K562 (cell line): ENCODE results near the gene MSH3. TPM values are rescaled to one million over a fixed set of nuclear protein-coding genes. Genes with fewer than 3 reads are reported as not detected.

Experiments
- ATAC-seq: fragments of 200-7000 bp; cut with Tn5 transposase; 3 replicates; pipeline ENCODE4 v1.9.1; 2020; ENCODE audit warnings: moderate library complexity
- BruUV-seq: library from RNA; stranded (reverse); fragments of 400-500 nt; replicated peaks from 2 replicates; lab custom pipeline; 2021; lab: Mats Ljungman, UMichigan
- CTCF ChIA-PET: fragments of 300-600 bp; formaldehyde crosslinking; extraction: SDS; loops from one replicate; lab custom pipeline; 2021; ENCODE audit warnings: low intra/inter-chr PET ratio; lab: Yijun Ruan, JAX
- POLR2A ChIA-PET: fragments of 300-600, 350-650 bp; sonication (Branson Sonifier 250); formaldehyde crosslinking; extraction: SDS; loops from one replicate; lab custom pipeline; 2021; ENCODE audit warnings: antibody characterized with exemption, inconsistent platforms; lab: Yijun Ruan, JAX
- DNase-seq, 4 experiments: peaks; one replicate each; pipeline versions ENCODE4 v3.0.0 to v3.0.0-alpha.2; 2011 to 2018; ENCODE audit warnings: low spot score in 3 of 4, mixed read lengths in 3 of 4; ENCODE audit errors: extremely low read depth in 1 of 4
- FAIRE-seq: peaks from 2 replicates; lab custom pipeline; 2011; peaks lifted over from hg19 to GRCh38; lab: Jason Lieb, UNC
- H2AFZ ChIP-seq: 2 replicates; pipeline ENCODE4 v1.6.0; 2011; ENCODE audit warnings: low read depth, low read length, control low read depth, inconsistent platforms
- H3K27ac ChIP-seq: fragments of 200-600 bp; 3 replicates; pipeline ENCODE4 v1.8.0; 2011; ENCODE audit warnings: low read depth, mild to moderate bottlenecking, control low read depth, inconsistent platforms, low read length, moderate library complexity, mixed read lengths; ENCODE audit errors: extremely low read depth
- H3K27me3 ChIP-seq, 2 experiments: fragments of 300-600 bp in 1 of 2; 2 replicates in 1 of 2; 3 replicates in 1 of 2; pipeline versions ENCODE4 v1.6.0 to v1.8.0; 2011; ENCODE audit warnings: inconsistent platforms in 2 of 2, low read length in 2 of 2, mild to moderate bottlenecking in 1 of 2, mixed read lengths in 1 of 2, moderate library complexity in 1 of 2; ENCODE audit not compliant: control insufficient read depth in 2 of 2, insufficient read depth in 2 of 2
- H3K36me3 ChIP-seq: fragments of 300-600 bp; 3 replicates; pipeline ENCODE4 v1.8.0; 2011; ENCODE audit warnings: mild to moderate bottlenecking, low read length, inconsistent platforms; ENCODE audit not compliant: control insufficient read depth, insufficient read depth
- H3K4me1 ChIP-seq, 2 experiments: fragments of 200-600 bp in 1 of 2; replicated peaks in 1 of 2; 2 replicates in 1 of 2; 3 replicates in 1 of 2; pipeline versions ENCODE4 v1.5.1 to v1.8.0; 2011; ENCODE audit warnings: inconsistent platforms in 2 of 2, low read length in 2 of 2, mild to moderate bottlenecking in 1 of 2, mixed read lengths in 1 of 2, moderate library complexity in 1 of 2; ENCODE audit not compliant: control insufficient read depth in 2 of 2, insufficient read depth in 2 of 2
- H3K4me2 ChIP-seq: 2 replicates; pipeline ENCODE4 v1.6.1; 2011; ENCODE audit warnings: low read length, control low read depth, inconsistent platforms, mixed read lengths; ENCODE audit not compliant: insufficient read depth
- H3K4me3 ChIP-seq: fragments of 200-600 bp; sonication (generic), shearing (Covaris generic); 2 replicates; pipeline ENCODE4 v1.5.1; 2016; ENCODE audit warnings: control low read depth, inconsistent platforms
- H3K79me2 ChIP-seq: fragments of 200-600 bp; 3 replicates; pipeline ENCODE4 v1.8.0; 2011; ENCODE audit warnings: low read length, inconsistent platforms; ENCODE audit not compliant: control insufficient read depth, insufficient read depth
- H3K9ac ChIP-seq, 2 experiments: 2 replicates each; pipeline versions ENCODE4 v1.6.0 to v1.6.1; 2011; ENCODE audit warnings: low read depth in 2 of 2, low read length in 2 of 2, control low read depth in 1 of 2, inconsistent platforms in 1 of 2, mild to moderate bottlenecking in 1 of 2, mixed read lengths in 1 of 2; ENCODE audit not compliant: insufficient read depth in 1 of 2
- H3K9me1 ChIP-seq: one replicate; pipeline ENCODE4 v1.6.0; 2011; ENCODE audit warnings: inconsistent platforms, mild to moderate bottlenecking, low read length, moderate library complexity; ENCODE audit not compliant: control insufficient read depth, insufficient read depth
- H3K9me3 ChIP-seq: replicated peaks from 2 replicates; pipeline ENCODE4 v1.5.1; 2011; ENCODE audit warnings: low read depth, low read length, inconsistent platforms; ENCODE audit not compliant: control insufficient read depth, insufficient read depth
- H4K20me1 ChIP-seq: replicated peaks from 2 replicates; pipeline ENCODE4 v1.6.1; 2011; ENCODE audit warnings: low read length, inconsistent platforms, mixed read lengths; ENCODE audit not compliant: control insufficient read depth, insufficient read depth
- BACH1 ChIP-seq: fragments of 200-800 bp; sonication (Bioruptor generic); IDR thresholded peaks from 2 replicates; pipeline ENCODE4 v1.6.1; 2016; ENCODE audit warnings: missing genetic modification characterization, missing compliant biosample characterization
- ETV1 ChIP-seq: fragments of 450-650 bp; conservative IDR thresholded peaks from 2 replicates; pipeline ENCODE4 v1.6.1; 2016; ENCODE audit warnings: missing genetic modification characterization, control low read depth, low read depth, missing compliant biosample characterization
- GATA2 ChIP-seq: sonication (generic); formaldehyde crosslinking; IDR thresholded peaks from 2 replicates; pipeline ENCODE4 v1.4.0; 2020; ENCODE audit warnings: mild to moderate bottlenecking, missing genetic modification reagents
- KDM2B ChIP-seq: fragments of 250-450 bp; sonication (Bioruptor Pico); IDR thresholded peaks from 2 replicates; pipeline ENCODE4 v1.8.0; 2021; ENCODE audit warnings: mild to moderate bottlenecking, moderate library complexity
- KDM5B ChIP-seq: fragments of 200-600 bp; sonication (generic); IDR thresholded peaks from 2 replicates; pipeline ENCODE4 v1.6.1; 2012; ENCODE audit warnings: low read depth, mild to moderate bottlenecking, moderate library complexity, low read length, control low read depth, inconsistent platforms; ENCODE audit not compliant: insufficient replicate concordance
- NELFE ChIP-seq: IDR thresholded peaks from 2 replicates; pipeline ENCODE4 v1.6.1; 2011; ENCODE audit warnings: mild to moderate bottlenecking; ENCODE audit not compliant: insufficient read depth, insufficient read length
- PPARD ChIP-seq: fragments of 250-450 bp; sonication (Bioruptor Pico); IDR thresholded peaks from 2 replicates; pipeline ENCODE4 v1.8.0; 2022; ENCODE audit warnings: inconsistent platforms, mild to moderate bottlenecking, moderate library complexity
- SAFB2 ChIP-seq: fragments of 200-400 bp; formaldehyde crosslinking; IDR thresholded peaks from 2 replicates; pipeline ENCODE4 v1.6.1; 2018; ENCODE audit warnings: borderline replicate concordance, low read length, low read depth, moderate library complexity; ENCODE audit not compliant: severe bottlenecking
- ZNF41 ChIP-seq: fragments of 250-450 bp; sonication (Bioruptor Pico); conservative IDR thresholded peaks from 2 replicates; pipeline ENCODE4 v1.4.0; 2020; ENCODE audit warnings: mild to moderate bottlenecking
- ZNF57 ChIP-seq: fragments of 450-650 bp; formaldehyde crosslinking; IDR thresholded peaks from 2 replicates; pipeline ENCODE4 v1.4.0; 2020; ENCODE audit warnings: mild to moderate bottlenecking, moderate library complexity
- WGBS: fragments of 100-300 bp; shearing (Covaris generic); methylation state at CpG from one replicate; pipeline ENCODE4 v1.1.6; 2016; ENCODE audit warnings: low coverage, mixed read lengths; ENCODE audit not compliant: insufficient coverage; ENCODE audit errors: missing lambda C conversion rate; 5-methylcytosine and 5-hydroxymethylcytosine counted together
- in situ Hi-C: fragments of 300-500 bp; cut with MboI; formaldehyde crosslinking; loops from 4 replicates; pipeline ENCODE4 v1.15.0; 2018; ENCODE audit warnings: inconsistent platforms, mixed read lengths
- intact Hi-C: fragments of 100-400 bp; cut with micrococcal nuclease; formaldehyde crosslinking; loops from 2 replicates; pipeline ENCODE4 v1.14.2; 2022
- polyA plus RNA-seq, 8 experiments: library from polyadenylated mRNA; depleted of rRNA in 4 of 8; stranded (reverse) in 5 of 8; unstranded in 3 of 8; fragments of >200 nt; fragmentation: Nextera tagmentation in 2 of 8; fragmentation: Illumina TruSeq in 1 of 8; extraction: Ambion mirVana in 2 of 8; extraction: Trizol in 1 of 8; gene quantifications; 2 replicates each; pipeline versions ENCODE4 v1.2.1 to v1.2.3, GENCODE V29; 2011 to 2014; ENCODE audit warnings: inconsistent platforms in 1 of 8, missing spikeins in 1 of 8
- total RNA-seq, 7 experiments: library from RNA; depleted of rRNA in 6 of 7; stranded (reverse); fragments of >200 nt in 6 of 7; fragmentation: Illumina TruSeq in 2 of 7; extraction: Trizol in 2 of 7; gene quantifications; 2 replicates each; pipeline versions ENCODE4 v1.2.1 to v1.2.3, GENCODE V29; 2011 to 2021; ENCODE audit warnings: low replicate concordance in 1 of 7
- TF ChIP-seq, protein P1 (sequence below): fragments of 250-450 bp; sonication (Bioruptor Pico); IDR thresholded peaks from 2 replicates; pipeline ENCODE4 v1.5.0; 2020; ENCODE audit warnings: mild to moderate bottlenecking
- TF ChIP-seq, protein P2 (sequence below): fragments of 250-450 bp; sonication (Bioruptor Pico); IDR thresholded peaks from 2 replicates; pipeline ENCODE4 v1.5.0; 2022; ENCODE audit warnings: mild to moderate bottlenecking
- TF ChIP-seq, protein P3 (sequence below): fragments of 250-450 bp; sonication (Bioruptor Pico); IDR thresholded peaks from 2 replicates; pipeline ENCODE4 v1.8.0; 2022; ENCODE audit warnings: moderate library complexity, mild to moderate bottlenecking, inconsistent platforms

Gene MSH3
- total and polyA plus RNA-seq, 9 of the 15 experiments (the other 6 are each of a cell fraction or from before 2014, with no cell fraction given) = 3.9 to 17.2 (median 13.2) TPM

- TF ChIP-seq PPARD (CRISPR knock-in tag) = no peak
- no peak for TF ChIP-seq KDM2B (CRISPR knock-in tag)
- no peak for TF ChIP-seq NELFE
- TF ChIP-seq ETV1 = no peak
- TF ChIP-seq ZNF41 (CRISPR knock-in tag) = no peak
- no peak for TF ChIP-seq ZNF57
- TF ChIP-seq, protein P1, sequence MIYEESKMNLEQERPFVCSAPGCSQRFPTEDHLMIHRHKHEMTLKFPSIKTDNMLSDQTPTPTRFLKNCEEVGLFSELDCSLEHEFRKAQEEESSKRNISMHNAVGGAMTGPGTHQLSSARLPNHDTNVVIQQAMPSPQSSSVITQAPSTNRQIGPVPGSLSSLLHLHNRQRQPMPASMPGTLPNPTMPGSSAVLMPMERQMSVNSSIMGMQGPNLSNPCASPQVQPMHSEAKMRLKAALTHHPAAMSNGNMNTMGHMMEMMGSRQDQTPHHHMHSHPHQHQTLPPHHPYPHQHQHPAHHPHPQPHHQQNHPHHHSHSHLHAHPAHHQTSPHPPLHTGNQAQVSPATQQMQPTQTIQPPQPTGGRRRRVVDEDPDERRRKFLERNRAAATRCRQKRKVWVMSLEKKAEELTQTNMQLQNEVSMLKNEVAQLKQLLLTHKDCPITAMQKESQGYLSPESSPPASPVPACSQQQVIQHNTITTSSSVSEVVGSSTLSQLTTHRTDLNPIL (CRISPR knock-in tag) = no peak
- TF ChIP-seq GATA2 (CRISPR knock-in tag) = no peak
- TF ChIP-seq, protein P2, sequence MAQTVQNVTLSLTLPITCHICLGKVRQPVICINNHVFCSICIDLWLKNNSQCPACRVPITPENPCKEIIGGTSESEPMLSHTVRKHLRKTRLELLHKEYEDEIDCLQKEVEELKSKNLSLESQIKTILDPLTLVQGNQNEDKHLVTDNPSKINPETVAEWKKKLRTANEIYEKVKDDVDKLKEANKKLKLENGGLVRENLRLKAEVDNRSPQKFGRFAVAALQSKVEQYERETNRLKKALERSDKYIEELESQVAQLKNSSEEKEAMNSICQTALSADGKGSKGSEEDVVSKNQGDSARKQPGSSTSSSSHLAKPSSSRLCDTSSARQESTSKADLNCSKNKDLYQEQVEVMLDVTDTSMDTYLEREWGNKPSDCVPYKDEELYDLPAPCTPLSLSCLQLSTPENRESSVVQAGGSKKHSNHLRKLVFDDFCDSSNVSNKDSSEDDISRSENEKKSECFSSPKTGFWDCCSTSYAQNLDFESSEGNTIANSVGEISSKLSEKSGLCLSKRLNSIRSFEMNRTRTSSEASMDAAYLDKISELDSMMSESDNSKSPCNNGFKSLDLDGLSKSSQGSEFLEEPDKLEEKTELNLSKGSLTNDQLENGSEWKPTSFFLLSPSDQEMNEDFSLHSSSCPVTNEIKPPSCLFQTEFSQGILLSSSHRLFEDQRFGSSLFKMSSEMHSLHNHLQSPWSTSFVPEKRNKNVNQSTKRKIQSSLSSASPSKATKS = no peak
- no peak for TF ChIP-seq SAFB2
- TF ChIP-seq, protein P3, sequence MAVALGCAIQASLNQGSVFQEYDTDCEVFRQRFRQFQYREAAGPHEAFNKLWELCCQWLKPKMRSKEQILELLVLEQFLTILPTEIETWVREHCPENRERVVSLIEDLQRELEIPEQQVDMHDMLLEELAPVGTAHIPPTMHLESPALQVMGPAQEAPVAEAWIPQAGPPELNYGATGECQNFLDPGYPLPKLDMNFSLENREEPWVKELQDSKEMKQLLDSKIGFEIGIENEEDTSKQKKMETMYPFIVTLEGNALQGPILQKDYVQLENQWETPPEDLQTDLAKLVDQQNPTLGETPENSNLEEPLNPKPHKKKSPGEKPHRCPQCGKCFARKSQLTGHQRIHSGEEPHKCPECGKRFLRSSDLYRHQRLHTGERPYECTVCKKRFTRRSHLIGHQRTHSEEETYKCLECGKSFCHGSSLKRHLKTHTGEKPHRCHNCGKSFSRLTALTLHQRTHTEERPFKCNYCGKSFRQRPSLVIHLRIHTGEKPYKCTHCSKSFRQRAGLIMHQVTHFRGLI (CRISPR knock-in tag) = no peak
- TF ChIP-seq BACH1 = no peak
- no peak for TF ChIP-seq KDM5B
- ChIA-PET CTCF (no interaction called here), POLR2A (interaction anchor here (0.6 kb wide), 1 partner anchor 23 kb away, joined by 4 read pairs; no protein-coding TSS in a partner anchor)
- in situ Hi-C loops = no loop called here
- no peak for ATAC-seq
- 88% methylated on average over 2 of the region's 3 CpGs for WGBS
- FAIRE-seq = no peak
- intact Hi-C loops = no loop called here
- Histone ChIP-seq H3K79me2 (no peaks in the 10 kb centered on the region), H3K4me3 (no peak overlapping the region), H3K27ac (no peak overlapping the region), H3K9me3 (no peaks in the 10 kb centered on the region), H2AFZ (no peak overlapping the region), H3K36me3 (no peaks in the 10 kb centered on the region; the same call in 2 of the 3 replicates), H3K9me1 (no peaks in the 10 kb centered on the region), H3K9ac (no peak overlapping the region), H3K4me1 (peaks cover 0 to 4% of the 10 kb centered on the region in 2 experiments; a peak in 2 of 5 replicates), H3K27me3 (no peaks in the 10 kb centered on the region), H4K20me1 (no peaks in the 10 kb centered on the region), H3K4me2 (no peak overlapping the region)
- no peak for DNase-seq
- no TSS peak for BruUV-seq
Measured at GRCh38 chr5:80696450-80696849, 42.0 kb downstream of the MSH3 start.
